ENCODE measurements around the gene FCMR.

The FCMR gene

GRCh38 chr1:206904423-206905142, 17.2 kb downstream of the FCMR start:
- Histone ChIP-seq H3K4me2 (ENCODE audit: low read depth, low read length, poor library complexity, severe bottlenecking) (no peak overlapping the region), H3K36me3 (ENCODE audit: insufficient read depth, low read length) (no peaks in the 10 kb centered on the region), H3K79me2 (ENCODE audit: insufficient read depth, low read length) (no peaks in the 10 kb centered on the region)

GRCh38 chr1:206903687-206904086, 18.1 kb downstream of the FCMR start:
- no peaks in the 10 kb centered on the region for H4K20me1 ChIP-seq (ENCODE audit: insufficient read depth, low read length, poor library complexity, severe bottlenecking)
- H3K4me1 ChIP-seq (ENCODE audit: insufficient read depth, low read length, poor library complexity, severe bottlenecking), result no peaks in the 10 kb centered on the region
- H3K36me3 ChIP-seq (ENCODE audit: insufficient read depth, low read length), result no peaks in the 10 kb centered on the region
- H2AFZ ChIP-seq (ENCODE audit: low read length), result no peak overlapping the region
- H3K9ac ChIP-seq (ENCODE audit: low read depth, low read length, poor library complexity, severe bottlenecking), result no peak overlapping the region
- no peaks in the 10 kb centered on the region for H3K79me2 ChIP-seq (ENCODE audit: insufficient read depth, low read length)
- TF ChIP-seq CTCF (conservative IDR thresholded peaks at IDR 0.05; ENCODE audit: low read length), result no peak
- no peak for TF ChIP-seq EZH2phosphoT487 (IDR thresholded peaks at IDR 0.05; ENCODE audit: borderline replicate concordance)
- H3K27me3 ChIP-seq (ENCODE audit: insufficient read depth, low read length, poor library complexity, severe bottlenecking), result peaks cover 6% of the 10 kb centered on the region
- H3F3A ChIP-seq (ENCODE audit: low read depth), result no peaks in the 10 kb centered on the region
- H3K4me2 ChIP-seq (ENCODE audit: low read depth, low read length, poor library complexity, severe bottlenecking), result no peak overlapping the region
- H3K9me3 ChIP-seq (ENCODE audit: insufficient read depth, low read depth, low read length), result no peaks in the 10 kb centered on the region
- no peak overlapping the region for H3K4me3 ChIP-seq (ENCODE audit: low read length, poor library complexity, severe bottlenecking)
- no peaks in the 10 kb centered on the region for H3K9me2 ChIP-seq (replicated peaks; ENCODE audit: low read depth, low read length)

More at GRCh38 chr1:206904423-206905142, 17.2 kb downstream of the FCMR start:
- Histone ChIP-seq H3K9me2 (replicated peaks; ENCODE audit: low read depth, low read length) (no peaks in the 10 kb centered on the region), H3K4me1 (ENCODE audit: insufficient read depth, low read length, poor library complexity, severe bottlenecking) (no peaks in the 10 kb centered on the region), H2AFZ (ENCODE audit: low read length) (no peak overlapping the region), H3F3A (ENCODE audit: low read depth) (no peaks in the 10 kb centered on the region), H3K9me3 (ENCODE audit: insufficient read depth, low read depth, low read length) (no peaks in the 10 kb centered on the region), H3K4me3 (ENCODE audit: low read length, poor library complexity, severe bottlenecking) (no peak overlapping the region), H4K20me1 (ENCODE audit: insufficient read depth, low read length, poor library complexity, severe bottlenecking) (no peaks in the 10 kb centered on the region), H3K27me3 (ENCODE audit: insufficient read depth, low read length, poor library complexity, severe bottlenecking) (peaks cover 15% of the 10 kb centered on the region), H3K9ac (ENCODE audit: low read depth, low read length, poor library complexity, severe bottlenecking) (no peak overlapping the region)
- TF ChIP-seq CTCF (conservative IDR thresholded peaks at IDR 0.05; ENCODE audit: low read length) (no peak), EZH2phosphoT487 (IDR thresholded peaks at IDR 0.05; ENCODE audit: borderline replicate concordance) (no peak)

- Histone ChIP-seq H3K9ac (ENCODE audit: low read depth, low read length, poor library complexity, severe bottlenecking) (no peak overlapping the region), H2AFZ (ENCODE audit: low read length) (no peak overlapping the region), H3K36me3 (ENCODE audit: insufficient read depth, low read length) (no peaks in the 10 kb centered on the region), H3K9me3 (ENCODE audit: insufficient read depth, low read depth, low read length) (no peaks in the 10 kb centered on the region), H3K27me3 (ENCODE audit: insufficient read depth, low read length, poor library complexity, severe bottlenecking) (no peaks in the 10 kb centered on the region), H3K9me2 (replicated peaks; ENCODE audit: low read depth, low read length) (no peaks in the 10 kb centered on the region), H3K79me2 (ENCODE audit: insufficient read depth, low read length) (no peaks in the 10 kb centered on the region), H3F3A (ENCODE audit: low read depth) (no peaks in the 10 kb centered on the region), H3K4me3 (ENCODE audit: low read length, poor library complexity, severe bottlenecking) (no peak overlapping the region), H4K20me1 (ENCODE audit: insufficient read depth, low read length, poor library complexity, severe bottlenecking) (no peaks in the 10 kb centered on the region), H3K4me1 (ENCODE audit: insufficient read depth, low read length, poor library complexity, severe bottlenecking) (no peaks in the 10 kb centered on the region), H3K4me2 (ENCODE audit: low read depth, low read length, poor library complexity, severe bottlenecking) (no peak overlapping the region)
- TF ChIP-seq CTCF (conservative IDR thresholded peaks at IDR 0.05; ENCODE audit: low read length), result no peak
- no peak for TF ChIP-seq EZH2phosphoT487 (IDR thresholded peaks at IDR 0.05; ENCODE audit: borderline replicate concordance)
Measured at GRCh38 chr1:206902702-206903101, 19.0 kb downstream of the FCMR start.

Measured in Loucy (cell line).